ENCODE measurements around the gene EXOC6. TPM values are rescaled to one million over a fixed set of nuclear protein-coding genes. Genes with fewer than 3 reads are reported as not detected.
A peak's percentile ranks its signal among the peaks of the same experiment; 100 is the strongest.

EXOC6 gene
- total RNA-seq, 1 donor from 2014 or later = 25.6 TPM

- H3F3A ChIP-seq (ENCODE audit: low read depth) = peaks cover 17% of the 10 kb centered on the region
- peak; percentile 79 for DNase-seq (ENCODE audit: low spot score)
- H3K27me3 Mint-ChIP-seq (ENCODE audit: insufficient read depth, low read depth) = peaks cover 74% of the 10 kb centered on the region
- H3K4me3 Mint-ChIP-seq = peak overlapping the region; percentile 82
- peaks cover 22% of the 10 kb centered on the region for H3K4me1 Mint-ChIP-seq
- peaks cover 100% of the 10 kb centered on the region for H3K27me3 ChIP-seq
- H3K36me3 ChIP-seq = no peaks in the 10 kb centered on the region
- no peaks in the 10 kb centered on the region for H3K79me2 ChIP-seq (ENCODE audit: low read depth)
- H3K4me3 ChIP-seq = peak overlapping the region; percentile 40
- peaks cover 41% of the 10 kb centered on the region for H4K20me1 ChIP-seq (ENCODE audit: low read depth)
- H3K4me1 ChIP-seq = peaks cover 4% of the 10 kb centered on the region
- H3K9me3 ChIP-seq (ENCODE audit: low read depth) = no peaks in the 10 kb centered on the region
- H3K9ac ChIP-seq = no peak overlapping the region
- H3K36me3 Mint-ChIP-seq = peaks cover 5% of the 10 kb centered on the region
- no peak overlapping the region for H3K27ac Mint-ChIP-seq
- H3K27ac ChIP-seq = no peak overlapping the region
- peak overlapping the region; percentile 68 for H3K4me2 ChIP-seq
- H2AFZ ChIP-seq (replicated peaks) = no peak overlapping the region
- H3K9me3 Mint-ChIP-seq = peaks cover 6% of the 10 kb centered on the region
- peak; percentile 91 for TF ChIP-seq EZH2 (IDR thresholded peaks at IDR 0.05)
- peak; percentile 30 for TF ChIP-seq CTCF (IDR thresholded peaks at IDR 0.05)
- TF ChIP-seq EZH2phosphoT487 (IDR thresholded peaks at IDR 0.05) = peak; percentile 74
These were observed 217.6 kb downstream of the EXOC6 start for GRCh38 chr10:93065675-93066543.

- H3K4me3 Mint-ChIP-seq = peak overlapping the region; percentile 53
- Histone ChIP-seq H3K9ac (no peak overlapping the region), H3K27ac (no peak overlapping the region), H3K4me3 (no peak overlapping the region), H4K20me1 (ENCODE audit: low read depth) (peaks cover 46% of the 10 kb centered on the region), H3F3A (ENCODE audit: low read depth) (peaks cover 17% of the 10 kb centered on the region), H3K9me3 (ENCODE audit: low read depth) (no peaks in the 10 kb centered on the region), H3K4me2 (no peak overlapping the region), H2AFZ (replicated peaks) (no peak overlapping the region), H3K79me2 (ENCODE audit: low read depth) (no peaks in the 10 kb centered on the region), H3K4me1 (peaks cover 4% of the 10 kb centered on the region), H3K36me3 (no peaks in the 10 kb centered on the region), H3K27me3 (peaks cover 100% of the 10 kb centered on the region)
- no peak overlapping the region for H3K27ac Mint-ChIP-seq
- no peak for DNase-seq (ENCODE audit: low spot score)
- H3K4me1 Mint-ChIP-seq = peaks cover 26% of the 10 kb centered on the region
- H3K27me3 Mint-ChIP-seq (ENCODE audit: insufficient read depth, low read depth) = peaks cover 75% of the 10 kb centered on the region
- peaks cover 3% of the 10 kb centered on the region for H3K36me3 Mint-ChIP-seq
- H3K9me3 Mint-ChIP-seq = peaks cover 5% of the 10 kb centered on the region
- no peak for TF ChIP-seq CTCF (IDR thresholded peaks at IDR 0.05)
- TF ChIP-seq EZH2 (IDR thresholded peaks at IDR 0.05) = no peak
- TF ChIP-seq EZH2phosphoT487 (IDR thresholded peaks at IDR 0.05) = no peak
These were observed 218.2 kb downstream of the EXOC6 start for GRCh38 chr10:93066544-93066913.

DNA sequence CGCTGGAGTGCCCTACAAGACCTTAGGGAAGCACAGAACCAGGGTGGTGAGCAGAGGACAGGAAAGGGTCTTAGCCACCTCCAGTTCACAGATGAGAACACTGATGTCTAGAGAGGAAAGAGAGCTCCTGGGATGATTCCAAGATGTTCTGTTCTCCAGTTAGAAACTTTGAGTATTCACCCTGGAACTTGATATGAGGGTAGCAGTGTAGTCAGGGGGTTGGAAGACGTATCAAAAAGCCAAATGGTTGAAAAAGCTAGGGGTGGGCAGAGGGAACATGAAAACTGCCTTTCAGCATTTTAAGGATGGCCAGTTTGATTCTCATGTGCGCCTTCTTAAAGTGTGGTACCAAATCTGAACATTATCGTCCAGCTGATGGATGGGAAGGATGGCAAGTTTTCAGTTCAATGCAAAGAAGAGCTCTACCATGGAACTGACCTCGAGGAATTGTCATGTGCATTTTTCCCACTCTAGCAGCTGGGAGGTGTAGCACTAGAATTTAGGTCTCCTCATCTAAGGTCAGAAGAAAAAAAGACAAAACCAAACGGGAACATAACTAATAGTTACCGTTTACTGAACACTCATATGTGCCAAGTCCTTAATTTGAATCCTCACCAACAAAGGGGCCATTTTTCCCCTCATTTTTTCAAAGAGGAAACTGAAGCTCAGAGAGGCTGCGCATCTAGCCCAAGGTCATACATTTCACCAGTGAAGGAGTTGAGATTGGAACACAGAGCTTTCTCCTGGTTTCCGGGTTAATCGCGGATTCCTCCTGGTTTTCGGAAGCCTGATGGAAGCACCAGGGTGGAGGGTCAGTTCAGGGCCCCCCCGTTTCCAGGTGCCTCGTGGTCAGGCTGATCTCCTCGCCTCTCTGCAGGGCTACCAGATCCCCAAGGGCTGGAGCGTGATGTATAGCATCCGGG is 219.4 kb downstream of the EXOC6 start:
- Mint-ChIP-seq H3K9me3 (peaks cover 2% of the 10 kb centered on the region), H3K27ac (no peak overlapping the region), H3K4me1 (peaks cover 27% of the 10 kb centered on the region), H3K27me3 (ENCODE audit: insufficient read depth, low read depth) (peaks cover 77% of the 10 kb centered on the region), H3K4me3 (peak overlapping the region; percentile 83), H3K36me3 (no peaks in the 10 kb centered on the region)
- peak overlapping the region; percentile 91 for H2AFZ ChIP-seq (replicated peaks)
- no peak overlapping the region for H3K27ac ChIP-seq
- peaks cover 2% of the 10 kb centered on the region for H3K79me2 ChIP-seq (ENCODE audit: low read depth)
- peaks cover 100% of the 10 kb centered on the region for H3K27me3 ChIP-seq
- no peaks in the 10 kb centered on the region for H3K36me3 ChIP-seq
- TF ChIP-seq EZH2phosphoT487 (IDR thresholded peaks at IDR 0.05) = no peak
- no peak for TF ChIP-seq EZH2 (IDR thresholded peaks at IDR 0.05)
- peak overlapping the region; percentile 100 for H3K4me2 ChIP-seq
- peak overlapping the region; percentile 61 for H3K4me3 ChIP-seq
- H3F3A ChIP-seq (ENCODE audit: low read depth) = peaks cover 28% of the 10 kb centered on the region
- H3K9me3 ChIP-seq (ENCODE audit: low read depth) = no peaks in the 10 kb centered on the region
- DNase-seq (ENCODE audit: low spot score) = no peak
- H4K20me1 ChIP-seq (ENCODE audit: low read depth) = peaks cover 56% of the 10 kb centered on the region
- no peak overlapping the region for H3K9ac ChIP-seq
- H3K4me1 ChIP-seq = peaks cover 11% of the 10 kb centered on the region
